HepG2 (cell line): ENCODE measurements around the gene SLC4A11. TPM values are rescaled to one million over a fixed set of nuclear protein-coding genes. Genes with fewer than 3 reads are reported as not detected.

Experiments
- CHD2 ChIP-seq: IDR thresholded peaks from 2 replicates; pipeline ENCODE4 v1.6.1; 2011; ENCODE audit warnings: low read depth, low read length, improper control_type of control experiment
- DNMT3B ChIP-seq: conservative IDR thresholded peaks from 2 replicates; pipeline ENCODE4 v1.6.1; 2016; ENCODE audit warnings: missing biosample characterization, control low read depth
- GABPB1 ChIP-seq: IDR thresholded peaks from 2 replicates; pipeline ENCODE4 v1.6.1; 2016; ENCODE audit warnings: mild to moderate bottlenecking, missing genetic modification reagents, moderate library complexity, missing compliant biosample characterization
- KLF16 ChIP-seq, 2 experiments: sonication (generic) in 1 of 2; formaldehyde crosslinking in 1 of 2; IDR thresholded peaks; 2 replicates each; pipeline versions ENCODE4 v1.6.1 to v1.8.0; 2016 to 2023; ENCODE audit warnings: missing genetic modification reagents in 2 of 2, missing compliant biosample characterization in 1 of 2
- MAFK ChIP-seq, 2 experiments: IDR thresholded peaks in 1 of 2; conservative IDR thresholded peaks in 1 of 2; 2 replicates each; pipeline ENCODE4 v1.6.1; 2011; ENCODE audit warnings: improper control_type of control experiment in 2 of 2, low read length in 2 of 2
- MED1 ChIP-seq: sonication (generic); formaldehyde crosslinking; IDR thresholded peaks from 2 replicates; pipeline ENCODE4 v1.4.0; 2020; ENCODE audit warnings: missing genetic modification reagents
- MTA1 ChIP-seq: sonication (generic); formaldehyde crosslinking; IDR thresholded peaks from 2 replicates; pipeline ENCODE4 v1.4.0; 2020; ENCODE audit warnings: missing genetic modification reagents, mild to moderate bottlenecking, borderline replicate concordance
- NFIB ChIP-seq: sonication (generic); formaldehyde crosslinking; IDR thresholded peaks from 2 replicates; pipeline ENCODE4 v1.9.0; 2021; ENCODE audit warnings: missing genetic modification reagents, mild to moderate bottlenecking, borderline replicate concordance
- NR2F2 ChIP-seq: IDR thresholded peaks from 2 replicates; pipeline ENCODE4 v1.6.1; 2012; ENCODE audit warnings: low read depth, inconsistent platforms, borderline replicate concordance
- RELA ChIP-seq: sonication (generic); formaldehyde crosslinking; IDR thresholded peaks from 2 replicates; pipeline ENCODE4 v1.4.0; 2020; ENCODE audit warnings: missing genetic modification reagents
- RNF2 ChIP-seq: fragments of 450-650 bp; conservative IDR thresholded peaks from 2 replicates; pipeline ENCODE4 v1.6.1; 2016; ENCODE audit warnings: low read depth
- ZC3H13 ChIP-seq: sonication (generic); formaldehyde crosslinking; IDR thresholded peaks from 2 replicates; pipeline ENCODE4 v1.8.1; 2023; ENCODE audit warnings: mild to moderate bottlenecking, missing genetic modification reagents, moderate library complexity
- ZNF263 ChIP-seq: sonication (generic); formaldehyde crosslinking; IDR thresholded peaks from 2 replicates; pipeline ENCODE4 v1.4.0; 2020; ENCODE audit warnings: missing genetic modification reagents
- ZNF292 ChIP-seq: sonication (generic); formaldehyde crosslinking; IDR thresholded peaks from 2 replicates; pipeline ENCODE4 v1.8.1; 2022; ENCODE audit warnings: mild to moderate bottlenecking, low read depth, missing genetic modification reagents, borderline replicate concordance
- ZNF3 ChIP-seq: IDR thresholded peaks from 2 replicates; pipeline ENCODE4 v1.7.0; 2017; ENCODE audit warnings: inconsistent platforms
- ZNF350 ChIP-seq: sonication (generic); formaldehyde crosslinking; IDR thresholded peaks from 2 replicates; pipeline ENCODE4 v1.4.0; 2020; ENCODE audit warnings: mild to moderate bottlenecking, low read depth, missing genetic modification reagents, borderline replicate concordance
- ZNF354B ChIP-seq: sonication (generic); formaldehyde crosslinking; IDR thresholded peaks from 2 replicates; pipeline ENCODE4 v1.8.0; 2022; ENCODE audit warnings: mild to moderate bottlenecking, missing genetic modification reagents
- ZNF446 ChIP-seq: sonication (generic); formaldehyde crosslinking; IDR thresholded peaks from 2 replicates; pipeline ENCODE4 v1.5.0; 2020; ENCODE audit warnings: mild to moderate bottlenecking, missing genetic modification reagents
- ZNF703 ChIP-seq: sonication (generic); formaldehyde crosslinking; IDR thresholded peaks from 2 replicates; pipeline ENCODE4 v1.5.1; 2020; ENCODE audit warnings: missing genetic modification reagents, mild to moderate bottlenecking, moderate library complexity, borderline replicate concordance
- ZNF709 ChIP-seq: sonication (generic); formaldehyde crosslinking; IDR thresholded peaks from 2 replicates; pipeline ENCODE4 v1.5.0; 2020; ENCODE audit warnings: mild to moderate bottlenecking, missing genetic modification reagents
- ZNF775 ChIP-seq: sonication (generic); formaldehyde crosslinking; IDR thresholded peaks from 2 replicates; pipeline ENCODE4 v1.4.0; 2020; ENCODE audit warnings: missing genetic modification reagents, mild to moderate bottlenecking, moderate library complexity, borderline replicate concordance
- ZNF788 ChIP-seq: sonication (generic); formaldehyde crosslinking; IDR thresholded peaks from 2 replicates; pipeline ENCODE4 v1.5.0; 2020; ENCODE audit warnings: mild to moderate bottlenecking, missing genetic modification reagents, borderline replicate concordance
- ZSCAN21 ChIP-seq: sonication (generic); formaldehyde crosslinking; IDR thresholded peaks from 2 replicates; pipeline ENCODE4 v1.8.0; 2022; ENCODE audit warnings: mild to moderate bottlenecking, missing genetic modification reagents, moderate library complexity, borderline replicate concordance
- ZSCAN25 ChIP-seq: sonication (generic); formaldehyde crosslinking; IDR thresholded peaks from 2 replicates; pipeline ENCODE4 v1.8.0; 2022; ENCODE audit warnings: mild to moderate bottlenecking, missing genetic modification reagents
- polyA plus RNA-seq, 8 experiments: library from polyadenylated mRNA; depleted of rRNA in 3 of 8; stranded (reverse) in 7 of 8; unstranded in 1 of 8; fragments of >200 nt; fragmentation: Illumina TruSeq in 4 of 8; extraction: Trizol in 4 of 8; gene quantifications; 2 replicates each; pipeline versions ENCODE4 v1.2.1 to v1.2.3, GENCODE V29; 2011 to 2016; ENCODE audit warnings: low read depth in 4 of 8, missing spikeins in 1 of 8, mixed read lengths in 1 of 8; ENCODE audit not compliant: insufficient read depth in 1 of 8
- total RNA-seq, 5 experiments: library from RNA; depleted of rRNA; stranded (reverse); fragments of >200 nt; fragmentation: Illumina TruSeq; extraction: Trizol; gene quantifications; 2 replicates each; pipeline ENCODE4 v1.2.3, GENCODE V29; 2016; ENCODE audit warnings: low read depth in 1 of 5
- TF ChIP-seq, protein P1 (sequence below): sonication (generic); formaldehyde crosslinking; conservative IDR thresholded peaks from 2 replicates; pipeline ENCODE4 v1.4.0; 2020; ENCODE audit warnings: missing genetic modification reagents
- TF ChIP-seq, protein P2 (sequence below): sonication (generic); formaldehyde crosslinking; IDR thresholded peaks from 2 replicates; pipeline ENCODE4 v1.5.0; 2020; ENCODE audit warnings: missing genetic modification reagents
- TF ChIP-seq, protein P3 (sequence below): sonication (generic); formaldehyde crosslinking; IDR thresholded peaks from 2 replicates; pipeline ENCODE4 v1.5.0; 2020; ENCODE audit warnings: mild to moderate bottlenecking, missing genetic modification reagents
- TF ChIP-seq, protein P4 (sequence below): sonication (generic); formaldehyde crosslinking; IDR thresholded peaks from 2 replicates; pipeline ENCODE4 v1.8.0; 2022; ENCODE audit warnings: mild to moderate bottlenecking, missing genetic modification reagents; ENCODE audit not compliant: insufficient replicate concordance

Gene SLC4A11
- total and polyA plus RNA-seq, 2 of the 13 experiments (the other 11 are each of a cell fraction or from before 2014, with no cell fraction given): 3.9 to 27.0 TPM

DNA sequence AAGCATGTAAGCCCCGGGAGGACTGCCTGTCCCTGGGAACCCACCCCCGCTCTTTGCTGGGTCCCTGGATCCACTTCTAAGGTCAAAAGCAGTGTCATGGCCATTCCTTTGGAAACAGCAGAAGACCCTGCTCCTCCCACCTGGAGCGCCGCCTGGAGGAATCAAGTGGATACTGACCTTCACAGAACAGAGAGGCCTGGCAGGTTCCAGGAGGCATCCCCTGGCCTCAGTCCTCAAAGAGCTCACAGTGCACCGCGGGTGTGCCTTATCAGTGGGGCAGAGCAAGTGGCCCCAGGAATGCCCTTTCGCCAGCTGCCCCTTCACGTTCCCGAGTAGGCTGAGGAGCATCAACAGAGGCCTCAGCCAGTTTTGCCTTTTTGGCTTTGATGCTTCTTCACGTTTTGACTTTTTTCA is 11.1 kb upstream of the SLC4A11 start (continued):
- TF ChIP-seq, protein P1, sequence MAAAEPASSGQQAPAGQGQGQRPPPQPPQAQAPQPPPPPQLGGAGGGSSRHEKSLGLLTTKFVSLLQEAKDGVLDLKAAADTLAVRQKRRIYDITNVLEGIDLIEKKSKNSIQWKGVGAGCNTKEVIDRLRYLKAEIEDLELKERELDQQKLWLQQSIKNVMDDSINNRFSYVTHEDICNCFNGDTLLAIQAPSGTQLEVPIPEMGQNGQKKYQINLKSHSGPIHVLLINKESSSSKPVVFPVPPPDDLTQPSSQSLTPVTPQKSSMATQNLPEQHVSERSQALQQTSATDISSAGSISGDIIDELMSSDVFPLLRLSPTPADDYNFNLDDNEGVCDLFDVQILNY (CRISPR knock-in tag): no peak
- TF ChIP-seq NFIB (no peak), GABPB1 (CRISPR knock-in tag) (peak; percentile 55), ZNF788 (CRISPR knock-in tag) (no peak; the same call in 1 of the 2 replicates), MTA1 (CRISPR knock-in tag) (peak; percentile 61; the same call in 1 of the 2 replicates), ZC3H13 (CRISPR knock-in tag) (no peak), ZNF263 (CRISPR knock-in tag) (peak; percentile 70), ZNF292 (CRISPR knock-in tag) (no peak), KLF16 (CRISPR knock-in tag; IDR thresholded peaks at IDR 0.05) (peak in 1 of 2 experiments; percentile 60; a peak in 1 of 4 replicates), NR2F2 (peak; percentile 72; the same call in 1 of the 2 replicates), RELA (no peak), MED1 (CRISPR knock-in tag) (peak; percentile 59), ZNF703 (CRISPR knock-in tag) (no peak), MAFK (conservative IDR thresholded peaks at IDR 0.05 in 1 of 2, IDR thresholded peaks at IDR 0.05 in 1 of 2; ENCODE audit: low read length in 2 of 2) (no peak), DNMT3B (CRISPR knock-in tag) (no peak), ZNF354B (CRISPR knock-in tag) (no peak), ZSCAN25 (CRISPR knock-in tag) (0 out of 2 replicates have a peak, but pooled peaks have one; percentile 33), ZNF350 (CRISPR knock-in tag) (peak; percentile 61; the same call in 1 of the 2 replicates), ZNF3 (CRISPR knock-in tag) (no peak), ZNF709 (CRISPR knock-in tag) (no peak), CHD2 (no peak), ZNF775 (no peak), ZNF446 (CRISPR knock-in tag) (no peak), ZSCAN21 (CRISPR knock-in tag) (peak; percentile 28; the same call in 1 of the 2 replicates), RNF2 (no peak)
- TF ChIP-seq, protein P2, sequence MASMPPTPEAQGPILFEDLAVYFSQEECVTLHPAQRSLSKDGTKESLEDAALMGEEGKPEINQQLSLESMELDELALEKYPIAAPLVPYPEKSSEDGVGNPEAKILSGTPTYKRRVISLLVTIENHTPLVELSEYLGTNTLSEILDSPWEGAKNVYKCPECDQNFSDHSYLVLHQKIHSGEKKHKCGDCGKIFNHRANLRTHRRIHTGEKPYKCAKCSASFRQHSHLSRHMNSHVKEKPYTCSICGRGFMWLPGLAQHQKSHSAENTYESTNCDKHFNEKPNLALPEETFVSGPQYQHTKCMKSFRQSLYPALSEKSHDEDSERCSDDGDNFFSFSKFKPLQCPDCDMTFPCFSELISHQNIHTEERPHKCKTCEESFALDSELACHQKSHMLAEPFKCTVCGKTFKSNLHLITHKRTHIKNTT (CRISPR knock-in tag): no peak
- TF ChIP-seq, protein P3, sequence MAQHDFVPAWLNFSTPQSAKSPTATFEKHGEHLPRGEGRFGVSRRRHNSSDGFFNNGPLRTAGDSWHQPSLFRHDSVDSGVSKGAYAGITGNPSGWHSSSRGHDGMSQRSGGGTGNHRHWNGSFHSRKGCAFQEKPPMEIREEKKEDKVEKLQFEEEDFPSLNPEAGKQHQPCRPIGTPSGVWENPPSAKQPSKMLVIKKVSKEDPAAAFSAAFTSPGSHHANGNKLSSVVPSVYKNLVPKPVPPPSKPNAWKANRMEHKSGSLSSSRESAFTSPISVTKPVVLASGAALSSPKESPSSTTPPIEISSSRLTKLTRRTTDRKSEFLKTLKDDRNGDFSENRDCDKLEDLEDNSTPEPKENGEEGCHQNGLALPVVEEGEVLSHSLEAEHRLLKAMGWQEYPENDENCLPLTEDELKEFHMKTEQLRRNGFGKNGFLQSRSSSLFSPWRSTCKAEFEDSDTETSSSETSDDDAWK (CRISPR knock-in tag): no peak
- TF ChIP-seq, protein P4, sequence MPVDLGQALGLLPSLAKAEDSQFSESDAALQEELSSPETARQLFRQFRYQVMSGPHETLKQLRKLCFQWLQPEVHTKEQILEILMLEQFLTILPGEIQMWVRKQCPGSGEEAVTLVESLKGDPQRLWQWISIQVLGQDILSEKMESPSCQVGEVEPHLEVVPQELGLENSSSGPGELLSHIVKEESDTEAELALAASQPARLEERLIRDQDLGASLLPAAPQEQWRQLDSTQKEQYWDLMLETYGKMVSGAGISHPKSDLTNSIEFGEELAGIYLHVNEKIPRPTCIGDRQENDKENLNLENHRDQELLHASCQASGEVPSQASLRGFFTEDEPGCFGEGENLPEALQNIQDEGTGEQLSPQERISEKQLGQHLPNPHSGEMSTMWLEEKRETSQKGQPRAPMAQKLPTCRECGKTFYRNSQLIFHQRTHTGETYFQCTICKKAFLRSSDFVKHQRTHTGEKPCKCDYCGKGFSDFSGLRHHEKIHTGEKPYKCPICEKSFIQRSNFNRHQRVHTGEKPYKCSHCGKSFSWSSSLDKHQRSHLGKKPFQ (CRISPR knock-in tag): no peak
